Testis (tissue), 3 donors: ENCODE results near the gene SLC25A36. TPM values are rescaled to one million over a fixed set of nuclear protein-coding genes. Genes with fewer than 3 reads are reported as not detected.

ENCODE experiments used
- DNase-seq: peaks from one replicate; pipeline ENCODE4 v3.0.0-alpha.2; 2019
- H3K27ac ChIP-seq, 2 donors: fragments of 200-600 bp; sonication (generic); one replicate each; pipeline ENCODE4 v1.5.1; 2019
- H3K27me3 ChIP-seq: fragments of 200-600 bp; sonication (generic); one replicate; pipeline ENCODE4 v1.5.1; 2019
- H3K36me3 ChIP-seq: fragments of 200-600 bp; sonication (generic); one replicate; pipeline ENCODE4 v1.5.1; 2017; ENCODE audit warnings: low read depth; ENCODE audit errors: missing control alignments
- H3K4me1 ChIP-seq: fragments of 200-600 bp; sonication (generic); one replicate; pipeline ENCODE4 v1.5.1; 2019
- H3K4me3 ChIP-seq, 2 donors: fragments of 200-600 bp; sonication (generic); one replicate each; pipeline ENCODE4 v1.5.1; 2017 to 2019
- H3K9me3 ChIP-seq: fragments of 200-600 bp; sonication (generic); one replicate; pipeline ENCODE4 v1.5.1; 2017
- POLR2A ChIP-seq: fragments of 450-650 bp; IDR thresholded peaks from one replicate; pipeline ENCODE4 v1.6.1; 2017; ENCODE audit warnings: antibody characterized with exemption, mild to moderate bottlenecking, moderate library complexity
- WGBS, 2 donors: methylation state at CpG; one replicate each; pipeline ENCODE4 v1.1.5; 2018; 5-methylcytosine and 5-hydroxymethylcytosine counted together
- intact Hi-C: fragments of 100-400 bp; cut with DNase I; formaldehyde crosslinking; loops from one replicate; pipeline ENCODE4 v1.15.1; 2023; ENCODE audit warnings: low total_unique reads
- polyA plus RNA-seq: library from polyadenylated mRNA; stranded (reverse); fragments of 350-450 nt; fragmentation: Illumina TruSeq; extraction: RNeasy Lipid Tissue Mini Kit (QIAGEN cat#74804); gene quantifications from one replicate; pipeline ENCODE4 v1.2.3, GENCODE V29; 2014; ENCODE audit warnings: low read depth, low replicate concordance; ENCODE audit not compliant: insufficient read depth
- total RNA-seq, 2 donors: library from RNA; depleted of rRNA; stranded (reverse); fragments of >200 nt; gene quantifications; one replicate each; pipeline ENCODE4 v1.2.3, GENCODE V29; 2016
- TF ChIP-seq, protein P1 (sequence below), 3 experiments: fragments of 450-650 bp in 2 of 3; fragments of 200-600 bp in 1 of 3; sonication (generic) in 1 of 3; IDR thresholded peaks; one replicate each; pipeline ENCODE4 v1.5.1; 2016 to 2019; ENCODE audit warnings: antibody characterized with exemption in 3 of 3, mild to moderate bottlenecking in 2 of 3, moderate library complexity in 1 of 3

Gene SLC25A36
- total and polyA plus RNA-seq, 3 donors from 2014 or later, result 56.8 to 162 (median 109) TPM

DNA sequence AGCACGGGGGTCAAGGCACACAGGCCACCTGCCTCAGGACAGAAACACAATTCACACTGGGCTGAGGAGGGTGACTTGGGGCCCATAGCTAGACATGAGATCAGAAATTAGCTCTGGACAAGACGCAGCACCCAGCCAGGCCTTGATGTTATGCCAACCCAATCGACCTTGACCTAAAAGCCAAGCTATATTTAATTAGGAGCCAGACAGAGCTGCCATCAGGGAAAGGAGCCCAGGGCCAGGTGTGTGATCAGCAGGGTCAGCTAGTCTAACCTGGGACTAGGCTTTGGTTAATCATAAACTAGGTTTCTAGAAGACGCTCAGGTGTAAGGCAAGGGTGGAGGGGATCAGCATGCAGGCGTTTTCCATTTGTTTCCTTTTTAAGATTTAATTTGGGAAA, 23.9 kb upstream of the SLC25A36 start:
- no peaks in the 10 kb centered on the region for H3K4me1 ChIP-seq

GRCh38 chr3:140920029-140920428, 21.6 kb upstream of the SLC25A36 start:
- WGBS, 2 donors, result 82 to 88% methylated on average over 2 of the region's 2 CpGs
- no peaks in the 10 kb centered on the region for H3K4me1 ChIP-seq
- H3K27ac ChIP-seq, result no peak overlapping the region
- no peak overlapping the region for H3K4me3 ChIP-seq
- H3K27me3 ChIP-seq, result no peaks in the 10 kb centered on the region
- H3K36me3 ChIP-seq, result no peaks in the 10 kb centered on the region
- intact Hi-C loops, result no loop called here
- DNase-seq, result no peak
- no peaks in the 10 kb centered on the region for H3K9me3 ChIP-seq
- no peak for TF ChIP-seq POLR2A
- TF ChIP-seq, protein P1, sequence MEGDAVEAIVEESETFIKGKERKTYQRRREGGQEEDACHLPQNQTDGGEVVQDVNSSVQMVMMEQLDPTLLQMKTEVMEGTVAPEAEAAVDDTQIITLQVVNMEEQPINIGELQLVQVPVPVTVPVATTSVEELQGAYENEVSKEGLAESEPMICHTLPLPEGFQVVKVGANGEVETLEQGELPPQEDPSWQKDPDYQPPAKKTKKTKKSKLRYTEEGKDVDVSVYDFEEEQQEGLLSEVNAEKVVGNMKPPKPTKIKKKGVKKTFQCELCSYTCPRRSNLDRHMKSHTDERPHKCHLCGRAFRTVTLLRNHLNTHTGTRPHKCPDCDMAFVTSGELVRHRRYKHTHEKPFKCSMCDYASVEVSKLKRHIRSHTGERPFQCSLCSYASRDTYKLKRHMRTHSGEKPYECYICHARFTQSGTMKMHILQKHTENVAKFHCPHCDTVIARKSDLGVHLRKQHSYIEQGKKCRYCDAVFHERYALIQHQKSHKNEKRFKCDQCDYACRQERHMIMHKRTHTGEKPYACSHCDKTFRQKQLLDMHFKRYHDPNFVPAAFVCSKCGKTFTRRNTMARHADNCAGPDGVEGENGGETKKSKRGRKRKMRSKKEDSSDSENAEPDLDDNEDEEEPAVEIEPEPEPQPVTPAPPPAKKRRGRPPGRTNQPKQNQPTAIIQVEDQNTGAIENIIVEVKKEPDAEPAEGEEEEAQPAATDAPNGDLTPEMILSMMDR (IDR thresholded peaks at IDR 0.05), result no peak

More for the DNA sequence above, 23.9 kb upstream of the SLC25A36 start:
- Histone ChIP-seq H3K27ac (no peak overlapping the region), H3K9me3 (no peaks in the 10 kb centered on the region), H3K36me3 (no peaks in the 10 kb centered on the region), H3K4me3 (no peak overlapping the region), H3K27me3 (no peaks in the 10 kb centered on the region)
- intact Hi-C loops, result no loop called here
- TF ChIP-seq, protein P1 (IDR thresholded peaks at IDR 0.05), result no peak
- no peak for TF ChIP-seq POLR2A
- DNase-seq, result peak; percentile 19
- WGBS, 2 donors, result 64% methylated on average over 5 of the region's 5 CpGs

DNA sequence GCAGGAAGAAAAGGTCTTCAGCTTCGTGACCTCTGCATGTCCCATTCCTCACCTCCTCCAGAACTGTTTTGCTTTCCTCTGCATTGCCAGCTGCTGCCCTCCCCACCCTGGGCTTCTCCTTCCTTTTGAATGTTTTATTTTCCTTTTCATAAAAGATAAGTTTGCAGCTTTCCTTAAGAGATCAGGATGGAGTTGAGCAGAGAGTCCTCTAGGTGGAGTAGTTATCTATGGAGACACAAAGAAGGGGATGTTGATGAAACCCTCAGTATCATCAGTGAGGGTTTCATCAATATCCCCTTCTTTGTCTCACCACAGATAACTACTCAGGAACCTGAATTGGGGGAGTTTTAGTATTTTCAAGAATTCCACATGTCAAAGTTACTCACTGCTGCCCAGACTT, 19.0 kb upstream of the SLC25A36 start:
- Histone ChIP-seq H3K36me3 (no peaks in the 10 kb centered on the region), H3K27ac (no peak overlapping the region), H3K4me1 (no peaks in the 10 kb centered on the region), H3K4me3 (no peak overlapping the region), H3K27me3 (no peaks in the 10 kb centered on the region), H3K9me3 (no peaks in the 10 kb centered on the region)
- no peak for TF ChIP-seq POLR2A
- TF ChIP-seq, protein P1 (IDR thresholded peaks at IDR 0.05), result peak in 1 of 3 experiments; percentile 26
- no peak for DNase-seq
- intact Hi-C loops, result no loop called here
- 46 to 50% methylated on average over 1 of the region's 1 CpG for WGBS, 2 donors

GRCh38 chr3:140924097-140924873, 17.4 kb upstream of the SLC25A36 start:
- intact Hi-C loops, result no loop called here
- no peak overlapping the region for H3K4me3 ChIP-seq
- H3K27me3 ChIP-seq, result no peaks in the 10 kb centered on the region
- H3K27ac ChIP-seq, result no peak overlapping the region
- TF ChIP-seq POLR2A, result no peak
- TF ChIP-seq, protein P1 (IDR thresholded peaks at IDR 0.05), result no peak
- no peak for DNase-seq
- WGBS, 2 donors, result 82 to 85% methylated on average over 6 of the region's 6 CpGs
- H3K9me3 ChIP-seq, result no peaks in the 10 kb centered on the region
- H3K36me3 ChIP-seq, result no peaks in the 10 kb centered on the region
- H3K4me1 ChIP-seq, result no peaks in the 10 kb centered on the region
